Fibroblast of the aortic adventitia (primary cell): ENCODE data around the gene PTPRC. TPM values are rescaled to one million over a fixed set of nuclear protein-coding genes. Genes with fewer than 3 reads are reported as not detected.

Experiments
- DNase-seq: peaks from one replicate; pipeline ENCODE4 v3.0.0-alpha.2; 2010; ENCODE audit warnings: low read depth
- H3K4me3 ChIP-seq: 2 replicates; pipeline ENCODE4 v1.5.1; 2011; ENCODE audit warnings: low read depth, mild to moderate bottlenecking, control low read depth, low read length, moderate library complexity
- total RNA-seq: library from RNA; depleted of rRNA; stranded (reverse); fragments of >200 nt; gene quantifications from 2 replicates; pipeline ENCODE4 v1.2.3, GENCODE V29; 2012; ENCODE audit warnings: low replicate concordance
- TF ChIP-seq, protein P1 (sequence below): IDR thresholded peaks from 2 replicates; pipeline ENCODE4 v1.5.1; 2011; ENCODE audit warnings: mild to moderate bottlenecking, low read length, control low read depth, inconsistent platforms; ENCODE audit not compliant: insufficient read depth

The PTPRC gene
- total RNA-seq, 1 donor = 0.09 TPM

DNA sequence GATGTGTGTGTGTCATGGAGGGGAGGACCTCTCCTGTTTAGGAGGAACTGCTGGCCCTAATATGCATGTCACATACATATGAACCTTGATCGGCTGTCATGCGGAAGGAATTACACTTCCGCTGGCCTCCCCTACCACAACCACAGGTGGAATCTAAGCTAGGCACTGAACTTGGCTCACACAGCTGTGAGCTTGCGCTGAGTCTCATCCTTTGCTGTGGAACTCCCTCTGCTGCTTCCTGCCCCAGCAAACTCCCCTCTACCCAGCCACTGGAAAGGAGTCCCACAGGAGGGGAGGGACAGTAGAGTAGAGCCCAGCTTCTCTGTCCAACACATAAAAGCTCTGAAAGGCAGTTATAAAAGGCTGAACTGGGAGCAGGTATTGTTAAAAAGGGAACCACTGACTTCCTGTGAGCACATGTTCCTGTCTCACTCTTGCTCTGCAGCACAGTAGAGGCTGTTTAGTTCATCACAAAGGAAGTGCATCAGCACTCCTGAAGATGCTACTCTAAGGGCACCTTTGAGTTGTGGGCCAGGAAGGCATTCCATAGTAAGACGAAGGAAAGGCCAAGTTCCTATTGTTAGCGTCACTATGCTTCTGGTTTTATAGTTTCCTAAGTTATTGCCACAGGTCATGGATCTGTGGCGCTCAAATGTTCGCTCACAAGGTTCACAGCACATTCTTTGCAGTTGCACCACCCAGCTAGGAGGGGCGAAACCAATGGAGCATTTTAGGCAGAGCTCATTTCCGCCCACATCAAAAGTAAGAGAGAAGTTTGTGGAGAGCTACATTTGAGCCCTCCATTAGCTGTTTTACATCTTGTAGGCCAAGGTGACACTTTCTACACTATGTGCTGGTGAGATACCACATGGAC is 17.7 kb upstream of the PTPRC start:
- H3K4me3 ChIP-seq = no peak overlapping the region
- TF ChIP-seq, protein P1, sequence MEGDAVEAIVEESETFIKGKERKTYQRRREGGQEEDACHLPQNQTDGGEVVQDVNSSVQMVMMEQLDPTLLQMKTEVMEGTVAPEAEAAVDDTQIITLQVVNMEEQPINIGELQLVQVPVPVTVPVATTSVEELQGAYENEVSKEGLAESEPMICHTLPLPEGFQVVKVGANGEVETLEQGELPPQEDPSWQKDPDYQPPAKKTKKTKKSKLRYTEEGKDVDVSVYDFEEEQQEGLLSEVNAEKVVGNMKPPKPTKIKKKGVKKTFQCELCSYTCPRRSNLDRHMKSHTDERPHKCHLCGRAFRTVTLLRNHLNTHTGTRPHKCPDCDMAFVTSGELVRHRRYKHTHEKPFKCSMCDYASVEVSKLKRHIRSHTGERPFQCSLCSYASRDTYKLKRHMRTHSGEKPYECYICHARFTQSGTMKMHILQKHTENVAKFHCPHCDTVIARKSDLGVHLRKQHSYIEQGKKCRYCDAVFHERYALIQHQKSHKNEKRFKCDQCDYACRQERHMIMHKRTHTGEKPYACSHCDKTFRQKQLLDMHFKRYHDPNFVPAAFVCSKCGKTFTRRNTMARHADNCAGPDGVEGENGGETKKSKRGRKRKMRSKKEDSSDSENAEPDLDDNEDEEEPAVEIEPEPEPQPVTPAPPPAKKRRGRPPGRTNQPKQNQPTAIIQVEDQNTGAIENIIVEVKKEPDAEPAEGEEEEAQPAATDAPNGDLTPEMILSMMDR = no peak
- DNase-seq = no peak

DNA sequence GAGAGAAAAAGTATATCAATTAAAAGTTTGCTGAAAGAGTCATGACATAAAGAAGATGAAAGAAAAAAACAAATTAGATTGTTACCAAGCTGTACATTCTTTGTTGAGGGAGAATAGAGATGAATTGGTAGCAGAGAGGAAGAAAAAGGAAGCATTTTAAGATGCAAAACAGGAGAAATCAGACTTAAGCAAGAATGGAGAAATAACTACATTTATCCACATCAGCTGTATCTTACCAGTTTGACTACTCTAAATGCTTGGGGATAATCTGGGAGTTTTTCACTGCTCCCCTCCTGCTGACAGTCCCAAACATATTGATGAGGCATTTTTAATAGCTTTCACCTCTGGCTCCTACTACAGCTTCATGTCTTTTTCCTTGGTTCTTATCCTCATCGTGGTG is 16.8 kb upstream of the PTPRC start:
- TF ChIP-seq, protein P1 = no peak
- no peak for DNase-seq
- H3K4me3 ChIP-seq = no peak overlapping the region

DNA sequence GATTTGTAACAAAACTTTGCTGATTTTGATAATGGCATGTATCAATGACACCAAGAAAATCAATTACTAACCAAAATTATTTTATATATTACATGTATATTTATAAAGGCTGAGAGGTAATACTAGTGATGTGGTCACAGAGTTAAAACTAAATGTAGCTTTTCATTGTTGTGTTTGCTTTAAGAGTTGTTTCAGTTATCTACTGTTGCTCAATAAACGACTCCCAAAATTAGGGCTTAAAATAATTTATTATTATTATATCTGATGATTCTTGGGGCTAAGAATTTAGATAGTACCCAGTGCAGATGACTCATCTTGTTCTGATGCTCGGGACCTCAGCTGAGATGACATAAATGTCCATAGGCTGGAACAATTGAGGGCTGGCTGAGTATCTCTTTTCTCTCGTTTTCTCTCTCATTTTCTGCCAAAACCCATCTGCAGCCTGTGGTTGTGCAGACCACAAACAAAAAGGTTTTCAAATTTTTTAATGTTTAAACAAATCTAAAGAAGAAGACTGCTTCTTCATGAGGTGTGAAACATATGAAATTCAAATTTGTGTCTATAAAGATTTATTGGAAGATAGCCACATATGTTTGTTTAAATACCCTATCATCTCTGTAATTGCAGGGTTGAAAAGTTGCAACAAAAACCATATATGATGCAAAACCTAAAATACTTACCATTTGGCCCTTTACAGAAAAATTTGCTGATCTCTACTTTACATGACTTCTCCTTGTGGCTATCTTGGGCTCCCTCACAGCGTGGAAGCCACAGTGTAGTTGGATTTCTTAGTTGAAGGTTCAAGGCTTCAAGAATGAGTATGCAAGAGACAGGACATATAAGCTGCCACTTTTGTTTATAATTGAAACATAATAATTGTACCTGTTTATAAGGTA is 14.8 kb upstream of the PTPRC start:
- TF ChIP-seq, protein P1 = no peak
- no peak overlapping the region for H3K4me3 ChIP-seq
- DNase-seq = peak; percentile 80

DNA sequence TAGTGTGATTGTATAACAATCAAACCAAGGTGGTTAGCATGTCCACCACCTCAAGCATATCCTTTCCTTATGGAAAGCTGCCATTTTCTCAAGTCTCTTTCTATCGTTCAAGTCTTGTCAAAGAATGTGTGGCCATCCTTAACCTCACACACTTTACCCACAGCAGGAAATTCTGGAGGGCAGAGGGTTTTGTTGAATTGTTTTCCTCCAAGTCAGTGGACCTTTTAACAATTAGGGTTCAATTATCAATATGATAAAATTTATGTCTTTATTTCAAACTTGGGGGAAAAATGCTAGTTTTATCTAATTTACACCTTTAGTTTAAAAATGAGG is 14.2 kb upstream of the PTPRC start:
- no peak overlapping the region for H3K4me3 ChIP-seq
- DNase-seq = no peak
- TF ChIP-seq, protein P1 = no peak

DNA sequence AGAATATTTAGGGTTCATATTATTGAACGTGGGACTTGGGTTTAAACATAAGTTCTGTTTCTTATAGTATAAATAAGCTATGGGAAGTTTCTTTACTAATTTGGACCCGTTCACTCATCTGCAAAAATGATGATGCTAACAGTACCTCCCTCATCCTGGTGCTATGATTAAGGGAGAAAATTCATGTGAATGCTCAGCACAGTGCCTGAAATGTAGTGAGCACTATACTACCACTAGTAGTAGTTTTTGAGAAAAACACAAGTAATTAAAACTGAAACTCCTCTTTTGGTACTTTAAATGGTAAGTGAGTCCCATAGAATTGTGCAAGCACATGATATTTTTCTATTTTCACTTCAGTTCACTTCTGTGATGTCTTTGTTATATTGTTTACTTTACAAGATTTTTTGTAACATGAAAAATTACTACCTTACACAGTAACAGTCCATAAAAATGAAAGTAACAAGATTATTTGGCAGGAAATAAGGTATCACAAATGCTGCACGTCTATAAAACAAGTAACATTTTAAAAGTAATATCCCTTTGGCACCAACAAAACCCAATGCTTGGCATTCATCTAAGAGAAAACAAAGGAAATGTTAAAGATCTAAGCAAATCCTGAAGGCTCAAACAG is 11.3 kb upstream of the PTPRC start:
- TF ChIP-seq, protein P1 = no peak
- DNase-seq = peak; percentile 27
- no peak overlapping the region for H3K4me3 ChIP-seq

DNA sequence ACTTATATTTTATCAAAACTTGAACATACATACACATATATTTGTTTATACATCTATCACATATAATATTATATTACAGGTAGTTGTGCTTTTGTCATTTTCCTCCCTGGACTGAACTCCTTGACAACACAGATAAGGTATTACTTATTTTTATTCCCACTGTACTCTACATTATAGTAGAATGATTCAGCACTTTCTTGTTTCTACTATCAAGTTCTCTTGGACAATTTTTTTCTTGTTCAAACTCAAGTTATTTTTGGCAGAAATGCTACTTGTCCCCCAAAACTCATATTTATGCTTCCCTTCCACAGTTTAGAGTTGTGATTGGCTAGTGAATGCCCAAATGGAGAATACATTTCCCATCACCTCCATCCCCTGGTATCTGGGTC is 10.8 kb upstream of the PTPRC start:
- peak; percentile 35 for DNase-seq
- H3K4me3 ChIP-seq = no peak overlapping the region
- TF ChIP-seq, protein P1 = no peak
